ENCODE data around the gene PIK3R6. TPM values are rescaled to one million over a fixed set of nuclear protein-coding genes. Genes with fewer than 3 reads are reported as not detected.

The PIK3R6 gene
- total RNA-seq, 2 experiments from 2014 or later: 6.2 to 7.1 TPM

DNA sequence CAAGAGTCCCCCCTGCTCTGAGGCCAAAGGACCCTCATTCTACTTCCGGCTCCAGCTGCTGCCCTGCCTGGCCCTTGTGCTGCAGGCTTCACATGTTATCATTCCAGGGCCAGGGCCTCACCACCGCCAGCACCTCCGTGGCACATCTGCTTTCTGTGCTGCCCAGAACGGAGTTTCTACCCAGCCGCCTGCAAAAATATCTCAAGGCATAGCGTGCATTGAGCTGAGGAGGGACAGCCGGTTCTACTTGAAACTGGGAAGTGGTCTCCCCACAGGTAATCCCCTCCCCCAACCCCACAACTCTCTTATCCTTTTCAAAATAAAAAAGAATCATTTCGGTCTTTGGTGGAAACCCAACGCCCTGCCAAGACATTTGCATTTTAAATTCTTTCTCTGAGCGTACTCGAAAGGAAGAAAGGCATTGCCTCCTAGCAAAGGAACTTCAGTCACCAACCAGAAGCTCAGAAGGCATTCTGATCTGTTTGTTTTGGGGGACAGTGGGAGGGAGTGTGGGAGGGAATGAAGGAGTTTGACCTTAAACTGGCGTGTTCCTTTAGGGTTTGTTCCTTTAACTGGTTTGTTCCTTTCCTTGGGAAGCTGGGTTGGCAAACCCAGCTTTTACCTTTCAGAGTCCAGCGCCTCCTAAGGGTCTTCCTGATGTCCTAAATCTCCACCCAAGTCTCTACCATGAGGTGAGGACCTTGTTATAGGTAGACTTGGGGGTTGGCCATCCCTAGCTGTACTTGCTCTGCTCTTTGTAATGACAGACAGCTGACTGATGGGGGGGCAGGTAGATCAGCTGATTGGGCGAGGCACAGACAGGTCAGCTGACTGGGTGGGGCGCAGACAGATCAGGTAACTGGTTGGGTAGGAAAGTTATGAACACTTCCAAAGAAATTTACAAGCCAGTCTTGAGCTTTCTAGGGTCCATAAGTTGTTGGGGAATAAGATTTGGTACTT is 33.4 kb upstream of the PIK3R6 start:
- CTCF ChIA-PET: interaction anchor here (0.6 to 4.2 kb wide), 9 partner anchors 9 to 493 kb away, joined by 3 to 15 read pairs (median 4); no protein-coding TSS in a partner anchor
- peak overlapping the region; percentile 24 for H3K4me3 Mint-ChIP-seq
- H3K27me3 Mint-ChIP-seq: no peaks in the 10 kb centered on the region
- H3K27ac Mint-ChIP-seq: peak overlapping the region; percentile 84
- no peaks in the 10 kb centered on the region for H3K9me3 Mint-ChIP-seq
- H3K4me1 Mint-ChIP-seq: peaks cover 65% of the 10 kb centered on the region
- POLR2A ChIA-PET: no interaction called here
- DNase-seq: peak; percentile 45
- peaks cover 79% of the 10 kb centered on the region for H3K36me3 Mint-ChIP-seq (ENCODE audit: low read depth)

- DNase-seq: no peak
- POLR2A ChIA-PET: interaction anchor here (0.6 kb wide), 1 partner anchor 49 kb away, joined by 4 read pairs; no protein-coding TSS in a partner anchor
- Mint-ChIP-seq H3K27ac (peak overlapping the region; percentile 84), H3K4me1 (peaks cover 72% of the 10 kb centered on the region), H3K36me3 (ENCODE audit: low read depth) (peaks cover 79% of the 10 kb centered on the region), H3K27me3 (no peaks in the 10 kb centered on the region), H3K9me3 (no peaks in the 10 kb centered on the region), H3K4me3 (peak overlapping the region; percentile 24)
- CTCF ChIA-PET: interaction anchor here (0.6 to 4.2 kb wide), 9 partner anchors 9 to 153 kb away, joined by 3 to 15 read pairs (median 5); no protein-coding TSS in a partner anchor
Measured at GRCh38 chr17:8900207-8900606, 32.7 kb upstream of the PIK3R6 start.

DNA sequence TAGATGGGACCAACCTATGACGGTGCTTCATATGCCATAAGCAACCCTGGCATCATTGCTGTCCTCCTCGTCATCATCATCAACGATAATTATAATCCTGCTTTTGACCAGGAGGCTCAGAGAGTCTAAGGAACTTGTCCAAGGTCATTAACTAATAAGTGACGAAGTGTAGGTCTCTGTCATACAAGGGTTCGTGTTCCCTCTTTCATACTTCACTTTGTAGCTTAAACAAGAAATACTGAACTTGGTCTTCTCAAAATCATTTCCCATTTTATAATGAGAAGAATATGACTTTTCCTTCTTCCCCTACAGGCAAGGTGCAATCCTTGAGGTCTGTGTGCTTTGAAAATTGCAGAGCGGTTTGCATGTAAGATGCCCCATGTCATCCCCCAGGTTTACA is 31.2 kb upstream of the PIK3R6 start:
- peak overlapping the region; percentile 43 for H3K4me3 Mint-ChIP-seq
- CTCF ChIA-PET: interaction anchor here (1.1 to 4.2 kb wide), 5 partner anchors 8 to 152 kb away, joined by 3 to 14 read pairs (median 5); no protein-coding TSS in a partner anchor
- peaks cover 78% of the 10 kb centered on the region for H3K4me1 Mint-ChIP-seq
- no peak for DNase-seq
- H3K9me3 Mint-ChIP-seq: no peaks in the 10 kb centered on the region
- POLR2A ChIA-PET: no interaction called here
- H3K27ac Mint-ChIP-seq: peak overlapping the region; percentile 84
- H3K36me3 Mint-ChIP-seq (ENCODE audit: low read depth): peaks cover 73% of the 10 kb centered on the region
- H3K27me3 Mint-ChIP-seq: no peaks in the 10 kb centered on the region

- no peaks in the 10 kb centered on the region for H3K27me3 Mint-ChIP-seq
- H3K4me3 Mint-ChIP-seq: no peak overlapping the region
- ChIA-PET CTCF (interaction anchor here (1.3 to 4.2 kb wide), 3 partner anchors 7 to 151 kb away, joined by 4 to 14 read pairs (median 5); no protein-coding TSS in a partner anchor), POLR2A (no interaction called here)
- peaks cover 81% of the 10 kb centered on the region for H3K4me1 Mint-ChIP-seq
- H3K9me3 Mint-ChIP-seq: no peaks in the 10 kb centered on the region
- peak overlapping the region; percentile 84 for H3K27ac Mint-ChIP-seq
- H3K36me3 Mint-ChIP-seq (ENCODE audit: low read depth): peaks cover 72% of the 10 kb centered on the region
- DNase-seq: no peak
Measured at GRCh38 chr17:8898126-8898525, 30.7 kb upstream of the PIK3R6 start.

- Mint-ChIP-seq H3K4me1 (peaks cover 90% of the 10 kb centered on the region), H3K4me3 (no peak overlapping the region), H3K27me3 (no peaks in the 10 kb centered on the region), H3K27ac (peak overlapping the region; percentile 78), H3K36me3 (ENCODE audit: low read depth) (peaks cover 81% of the 10 kb centered on the region), H3K9me3 (no peaks in the 10 kb centered on the region)
- CTCF ChIA-PET: interaction anchor here (1.3 kb wide), 1 partner anchor 13 kb away, joined by 4 read pairs; no protein-coding TSS in a partner anchor
- no peak for DNase-seq
- POLR2A ChIA-PET: no interaction called here
Measured at GRCh38 chr17:8896641-8897635, 29.5 kb upstream of the PIK3R6 start.

GRCh38 chr17:8896087-8896486 is 28.6 kb upstream of the PIK3R6 start:
- Mint-ChIP-seq H3K27ac (peak overlapping the region; percentile 78), H3K27me3 (no peaks in the 10 kb centered on the region), H3K4me3 (no peak overlapping the region), H3K9me3 (no peaks in the 10 kb centered on the region), H3K4me1 (peaks cover 82% of the 10 kb centered on the region), H3K36me3 (ENCODE audit: low read depth) (peaks cover 79% of the 10 kb centered on the region)
- no peak for DNase-seq
- ChIA-PET POLR2A (no interaction called here), CTCF (interaction anchor here (0.9 to 2.2 kb wide), 7 partner anchors 11 to 679 kb away, joined by 3 to 7 read pairs (median 3); partner anchors contain the start of gene STX8)

DNA sequence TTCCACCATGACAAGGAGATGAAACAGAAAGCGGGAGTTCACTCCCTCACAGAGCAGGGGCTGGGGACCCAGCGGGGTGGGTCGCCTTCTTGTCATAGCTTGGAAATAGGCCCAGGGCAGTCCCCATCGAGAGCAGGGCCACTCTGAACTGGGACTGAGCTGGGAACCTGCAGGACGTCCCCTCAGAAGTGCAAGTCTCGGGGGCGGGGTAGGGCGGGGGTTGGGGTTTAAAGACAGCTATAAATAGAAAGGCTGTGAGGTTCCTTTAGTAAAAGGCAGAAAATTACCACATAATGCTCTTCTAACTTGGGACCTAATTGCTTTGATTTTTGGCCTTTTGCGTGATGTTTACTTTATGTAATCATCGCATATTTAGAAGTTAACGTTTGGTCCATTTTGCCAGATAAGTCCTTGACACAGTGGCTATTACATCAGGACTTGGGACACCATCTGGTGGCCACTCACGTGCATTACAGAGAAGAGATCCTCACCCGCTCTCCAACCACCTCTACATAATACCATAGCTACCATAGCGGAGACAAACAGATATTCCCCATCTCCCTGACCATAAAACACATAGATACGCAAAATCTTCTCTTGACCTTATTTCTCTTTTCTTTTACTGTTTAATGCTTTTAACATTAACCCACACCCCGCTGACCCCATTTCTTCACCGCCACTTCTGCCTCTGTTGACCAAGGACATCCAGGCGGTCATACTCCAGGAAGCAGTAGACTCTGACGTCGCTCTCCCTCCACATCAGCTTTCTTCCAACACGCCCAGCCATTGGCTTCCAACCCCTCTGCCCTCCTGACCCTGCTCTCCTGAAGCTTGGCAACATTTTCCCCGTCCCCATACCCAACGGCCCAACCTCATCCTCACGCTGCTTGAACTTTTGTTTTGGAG is 27.5 kb upstream of the PIK3R6 start:
- H3K4me1 Mint-ChIP-seq: peaks cover 71% of the 10 kb centered on the region
- H3K36me3 Mint-ChIP-seq (ENCODE audit: low read depth): peaks cover 69% of the 10 kb centered on the region
- no peaks in the 10 kb centered on the region for H3K9me3 Mint-ChIP-seq
- POLR2A ChIA-PET: no interaction called here
- peak; percentile 66 for DNase-seq
- peak overlapping the region; percentile 43 for H3K27ac Mint-ChIP-seq
- H3K4me3 Mint-ChIP-seq: no peak overlapping the region
- no peaks in the 10 kb centered on the region for H3K27me3 Mint-ChIP-seq
- CTCF ChIA-PET: interaction anchor here (0.6 to 2.2 kb wide), 11 partner anchors 12 to 680 kb away, joined by 3 to 7 read pairs (median 3); partner anchors contain the start of gene STX8

DNA sequence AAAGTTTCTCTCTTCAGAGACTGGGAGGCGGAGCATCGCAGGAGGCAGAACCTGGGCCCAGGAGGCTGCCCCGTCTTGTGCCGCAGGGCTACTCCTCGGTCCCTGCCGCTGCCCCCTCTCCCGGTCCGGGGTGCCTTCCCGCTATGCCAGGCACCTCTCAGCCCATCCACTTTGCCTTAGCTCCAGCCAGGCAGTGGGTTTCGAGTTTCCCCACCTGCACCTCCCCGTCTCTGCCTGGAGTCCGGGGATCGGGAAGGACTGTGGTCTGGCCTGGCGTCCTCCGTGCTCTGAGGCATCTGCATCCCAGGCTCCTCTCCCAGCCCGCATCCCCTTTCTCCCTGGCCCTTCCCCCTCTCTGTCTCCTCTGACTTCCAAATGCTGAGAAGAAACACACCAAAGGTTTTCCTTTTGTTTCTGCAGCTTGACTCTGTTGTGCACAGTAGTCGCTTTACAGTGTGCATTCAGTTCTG is 26.8 kb upstream of the PIK3R6 start:
- Mint-ChIP-seq H3K9me3 (no peaks in the 10 kb centered on the region), H3K27me3 (no peaks in the 10 kb centered on the region), H3K36me3 (ENCODE audit: low read depth) (peaks cover 70% of the 10 kb centered on the region), H3K4me1 (peaks cover 67% of the 10 kb centered on the region), H3K27ac (peak overlapping the region; percentile 43), H3K4me3 (no peak overlapping the region)
- CTCF ChIA-PET: interaction anchor here (1.2 to 2.2 kb wide), 4 partner anchors 13 to 511 kb away, joined by 3 to 7 read pairs (median 4); no protein-coding TSS in a partner anchor
- no peak for DNase-seq
- POLR2A ChIA-PET: interaction anchor here (0.6 kb wide), 1 partner anchor 69 kb away, joined by 3 read pairs; no protein-coding TSS in a partner anchor

- ChIA-PET CTCF (interaction anchor here (0.6 to 1.2 kb wide), 2 partner anchors 48 to 833 kb away, joined by 3 read pairs; no protein-coding TSS in a partner anchor), POLR2A (interaction anchor here (0.6 kb wide), 1 partner anchor 69 kb away, joined by 3 read pairs; no protein-coding TSS in a partner anchor)
- no peak overlapping the region for H3K4me3 Mint-ChIP-seq
- H3K36me3 Mint-ChIP-seq (ENCODE audit: low read depth): peaks cover 71% of the 10 kb centered on the region
- H3K4me1 Mint-ChIP-seq: peaks cover 61% of the 10 kb centered on the region
- no peaks in the 10 kb centered on the region for H3K27me3 Mint-ChIP-seq
- no peaks in the 10 kb centered on the region for H3K9me3 Mint-ChIP-seq
- DNase-seq: no peak
- no peak overlapping the region for H3K27ac Mint-ChIP-seq
Measured at GRCh38 chr17:8893621-8894201, 26.2 kb upstream of the PIK3R6 start.

- CTCF ChIA-PET: no interaction called here
- no peak for DNase-seq
- Mint-ChIP-seq H3K27ac (no peak overlapping the region), H3K27me3 (no peaks in the 10 kb centered on the region), H3K4me1 (peaks cover 55% of the 10 kb centered on the region), H3K4me3 (no peak overlapping the region), H3K9me3 (no peaks in the 10 kb centered on the region), H3K36me3 (ENCODE audit: low read depth) (peaks cover 66% of the 10 kb centered on the region)
- POLR2A ChIA-PET: no interaction called here
Measured at GRCh38 chr17:8893059-8893458, 25.6 kb upstream of the PIK3R6 start.

GRCh38 chr17:8892338-8892690 is 24.8 kb upstream of the PIK3R6 start:
- Mint-ChIP-seq H3K4me3 (no peak overlapping the region), H3K4me1 (peaks cover 47% of the 10 kb centered on the region), H3K36me3 (ENCODE audit: low read depth) (peaks cover 63% of the 10 kb centered on the region), H3K27ac (peak overlapping the region; percentile 33), H3K27me3 (no peaks in the 10 kb centered on the region), H3K9me3 (no peaks in the 10 kb centered on the region)
- CTCF ChIA-PET: interaction anchor here (3.3 kb wide), 1 partner anchor 8 kb away, joined by 14 read pairs; no protein-coding TSS in a partner anchor
- no peak for DNase-seq
- POLR2A ChIA-PET: interaction anchor here (0.6 to 0.8 kb wide), 2 partner anchors 34 to 57 kb away, joined by 3 to 4 read pairs; no protein-coding TSS in a partner anchor
